Measurements from ENCODE around the gene KCNE1.
"Not testable (repeated sequence)": the region's sequence is repeated elsewhere in the genome, so short reads cannot be mapped to it uniquely, and the experiment has no call there.

Gene KCNE1

DNA sequence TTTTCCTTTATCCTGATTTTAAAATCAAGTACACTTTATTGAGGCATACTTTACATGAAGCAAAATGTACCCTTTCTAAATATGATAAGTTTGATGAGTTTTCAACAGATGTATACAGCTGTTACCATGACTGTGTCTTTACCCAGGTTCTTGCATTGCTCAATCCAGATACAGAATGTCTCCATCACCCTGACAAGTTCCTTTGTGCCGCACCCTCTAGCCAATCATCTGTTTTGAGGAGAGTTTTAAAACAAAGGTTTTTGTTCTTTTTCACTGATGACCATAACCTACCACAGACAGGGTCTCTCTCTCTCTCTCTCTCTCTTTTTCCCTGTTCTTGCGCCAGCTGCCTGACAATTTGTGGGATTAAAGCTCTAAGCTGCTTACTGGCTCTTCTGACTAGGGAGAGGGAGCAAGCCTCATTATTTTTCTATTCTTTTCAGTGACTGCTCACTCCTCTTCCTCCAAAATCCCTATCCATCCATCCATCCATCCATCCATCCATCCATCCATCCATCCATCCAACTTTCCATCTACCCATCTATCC, 1.2 kb upstream of the KCNE1 start:
- no peak for DNase-seq (ENCODE audit: low spot score)

GRCh38 chr21:34511181-34511580, 829 bp downstream of the KCNE1 start:
- no peak for DNase-seq (ENCODE audit: low spot score)

DNA sequence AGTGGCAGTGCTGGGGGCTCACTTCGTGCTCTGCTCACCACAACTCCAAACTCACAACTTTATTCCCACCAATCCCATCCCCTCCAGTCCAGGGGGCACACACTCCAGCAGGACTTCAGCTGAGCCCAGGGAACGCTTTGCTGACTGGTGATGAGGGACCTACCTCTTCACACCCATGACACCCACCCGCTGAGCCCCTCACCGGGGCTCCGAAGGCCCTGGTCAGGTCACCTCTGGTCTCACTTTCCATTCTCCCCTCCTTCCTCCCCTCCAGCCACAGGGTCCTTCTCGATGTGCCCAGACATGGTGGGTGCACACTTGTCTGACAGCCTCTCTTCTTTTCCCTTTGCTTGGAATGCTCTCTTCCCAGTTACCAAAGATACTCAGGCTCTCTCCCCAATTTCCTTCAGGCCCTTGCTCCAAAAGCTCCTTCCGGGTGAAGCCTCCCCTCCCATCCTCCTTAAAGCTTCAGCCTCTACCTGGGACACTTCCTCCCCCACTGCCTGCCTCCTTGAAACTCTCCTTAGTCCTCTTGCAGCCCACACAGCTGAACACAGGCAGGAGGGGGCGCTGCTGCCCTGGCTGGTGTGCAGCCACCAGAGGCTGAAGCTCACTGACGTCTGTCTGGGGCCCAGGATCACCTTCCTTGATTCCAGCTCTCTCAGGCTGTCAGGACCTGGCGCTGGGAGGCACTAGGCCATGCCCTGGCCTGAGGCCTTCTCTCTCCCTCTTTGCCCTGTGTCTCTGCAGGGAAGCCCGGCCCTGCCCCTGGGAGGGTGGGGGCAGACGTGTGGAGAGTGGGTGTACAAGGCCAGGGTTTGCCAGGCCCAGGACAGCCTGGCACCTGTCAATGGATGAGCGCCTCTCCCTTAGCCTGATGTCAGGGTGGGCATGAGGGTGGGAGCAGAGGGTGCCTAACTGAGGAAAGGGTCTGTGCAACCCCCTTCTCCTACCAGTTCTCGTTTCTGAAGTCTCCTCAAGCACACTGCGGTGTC, 1.6 kb downstream of the KCNE1 start:
- no peak for DNase-seq (ENCODE audit: low spot score)

DNA sequence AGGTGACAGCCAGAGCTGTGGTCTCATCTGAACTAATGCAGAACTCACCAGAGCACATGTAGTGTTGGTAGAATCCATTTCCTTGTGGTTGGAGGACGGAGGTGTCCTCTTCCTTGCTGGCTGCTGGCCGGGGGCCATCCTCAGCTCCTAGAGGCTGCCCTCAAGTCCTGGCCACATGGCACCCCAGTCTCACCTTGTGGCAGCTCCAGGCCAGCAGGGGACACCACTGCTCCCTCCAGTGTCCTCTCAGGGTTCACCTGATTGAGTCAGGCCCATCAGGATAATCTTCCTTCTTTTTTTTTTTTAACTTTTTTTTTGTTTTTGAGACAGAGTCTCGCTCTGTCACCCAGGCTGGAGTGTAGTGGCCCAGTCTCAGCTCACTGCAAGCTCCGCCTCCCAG, 2.9 kb downstream of the KCNE1 start:
- DNase-seq (ENCODE audit: low spot score), result no peak

GRCh38 chr21:34504595-34504994, 7.4 kb downstream of the KCNE1 start:
- DNase-seq (ENCODE audit: low spot score), result no peak

DNA sequence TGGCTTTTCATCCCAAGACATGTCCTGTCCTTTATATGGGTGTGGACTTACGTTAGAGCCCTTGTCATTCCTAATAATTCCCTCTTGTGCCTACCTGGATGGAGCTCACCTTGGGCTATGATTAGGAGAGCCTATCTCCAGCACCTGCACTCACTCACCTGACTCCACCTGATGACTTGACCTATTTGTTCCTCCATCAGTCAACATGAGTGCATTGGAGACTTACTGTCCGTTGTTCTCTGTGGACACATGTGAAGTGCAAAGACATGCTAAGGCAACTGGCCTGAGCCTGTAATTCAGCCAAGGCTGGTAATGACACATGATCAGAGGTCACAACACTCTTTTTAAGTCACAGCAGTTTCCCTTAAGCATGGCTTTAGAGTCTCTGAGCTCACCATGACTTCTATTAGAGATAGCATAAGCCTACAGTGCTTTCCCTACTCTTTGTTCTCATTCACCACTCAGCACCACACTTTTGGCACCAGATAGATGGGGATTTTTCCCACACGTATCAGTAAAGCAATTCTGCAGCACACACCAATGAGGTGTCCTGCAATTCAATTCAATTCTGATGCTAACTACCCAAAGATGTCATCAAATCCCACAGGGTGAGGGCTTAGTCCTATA, 9.4 kb downstream of the KCNE1 start:
- DNase-seq (ENCODE audit: low spot score), result no peak

DNA sequence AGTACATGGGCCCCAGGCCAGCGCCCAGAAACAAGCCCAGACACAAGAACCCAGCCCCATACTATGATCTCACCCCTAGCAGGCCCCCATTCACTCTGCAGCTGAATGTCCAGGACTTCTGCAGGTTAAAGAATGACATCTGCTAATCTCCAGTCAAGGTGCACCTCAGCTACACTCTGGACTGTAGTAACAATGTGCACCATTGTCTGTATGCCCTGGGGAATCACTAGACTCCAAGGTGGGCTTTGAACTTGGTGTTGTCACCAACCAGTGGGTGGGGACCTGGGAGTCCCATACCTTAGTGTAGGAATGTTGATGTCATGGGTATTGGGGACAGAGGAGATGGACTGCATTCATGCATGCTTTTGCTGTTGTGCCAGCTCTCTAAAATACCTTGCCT, 10.3 kb downstream of the KCNE1 start:
- no peak for DNase-seq (ENCODE audit: low spot score)

DNA sequence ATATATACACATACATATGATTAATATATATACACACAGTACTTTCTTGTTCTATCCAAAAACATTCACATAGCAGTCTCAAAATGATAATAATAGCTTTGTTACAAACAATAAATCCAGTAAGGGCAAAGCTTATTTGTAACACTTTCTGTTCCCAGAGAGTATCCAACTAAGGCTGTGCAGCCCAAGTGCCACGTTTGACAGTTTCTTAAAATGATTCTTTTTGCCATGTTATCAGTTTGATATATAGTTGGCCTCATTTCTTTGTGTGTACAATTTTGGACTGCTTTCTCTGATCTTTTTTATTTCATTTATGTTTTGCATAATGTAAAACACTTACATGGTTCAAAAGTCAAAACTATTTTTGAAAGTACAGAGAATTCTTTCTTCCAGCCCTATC, 11.8 kb downstream of the KCNE1 start:
- DNase-seq (ENCODE audit: low spot score), result no peak

DNA sequence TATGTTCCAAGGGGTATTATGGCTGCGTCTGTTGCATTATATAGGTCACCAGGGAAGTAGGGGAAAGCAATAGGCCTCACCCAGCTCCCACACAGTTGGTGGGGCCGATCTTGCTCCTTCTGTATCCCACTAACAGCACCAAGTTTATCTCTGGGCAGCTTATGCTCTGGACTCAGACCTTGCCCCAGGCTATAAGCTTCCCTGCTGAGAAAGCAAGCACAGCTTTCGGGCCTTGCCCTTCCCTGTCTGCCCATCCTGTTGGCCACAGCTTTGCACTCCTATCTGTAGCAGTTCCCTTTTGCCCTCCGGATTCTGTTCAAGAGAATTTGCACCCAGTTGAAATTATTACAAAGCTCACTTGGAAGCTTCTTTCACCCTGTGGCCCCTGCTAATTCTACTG, 12.9 kb downstream of the KCNE1 start:
- no peak for DNase-seq (ENCODE audit: low spot score)

DNA sequence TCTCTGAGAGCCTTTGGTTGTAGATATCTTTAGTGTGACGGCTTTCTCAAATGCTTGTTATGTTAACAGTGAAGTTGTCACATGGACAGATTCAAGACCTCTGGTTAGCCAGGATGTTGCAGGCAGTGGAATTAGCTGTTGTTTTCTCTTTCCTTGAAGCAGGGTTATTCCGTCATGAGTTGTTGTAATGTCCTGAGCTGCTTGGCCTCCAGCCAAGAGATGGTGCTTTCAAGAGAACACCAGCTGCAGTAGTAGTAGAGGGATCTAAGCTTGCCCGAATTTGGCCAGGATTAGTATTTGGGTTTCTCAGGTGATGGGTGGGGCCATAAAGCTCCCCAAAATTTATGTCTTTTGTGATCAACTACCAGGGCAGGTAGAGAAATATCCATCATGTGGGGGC, 13.4 kb downstream of the KCNE1 start:
- DNase-seq (ENCODE audit: low spot score), result no peak

DNA sequence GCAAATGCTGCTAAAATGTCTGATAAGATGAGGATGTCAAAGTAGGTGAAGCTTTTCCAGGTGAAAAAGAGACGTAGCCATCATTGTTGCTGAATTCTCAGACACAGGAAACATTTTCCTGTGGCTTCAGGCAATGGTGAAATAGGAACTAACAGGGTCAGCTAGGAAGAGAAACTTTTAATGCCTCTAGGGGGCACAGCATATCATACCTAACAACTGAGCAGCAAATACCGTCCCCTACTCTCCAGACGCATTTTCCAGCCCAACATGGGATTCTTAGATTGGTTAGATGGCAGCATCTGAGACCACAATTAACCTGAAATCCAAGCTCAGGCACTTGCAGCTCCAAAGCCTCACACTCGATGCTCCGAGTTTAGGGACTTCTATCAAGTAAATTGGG, 28.2 kb downstream of the KCNE1 start:
- DNase-seq (ENCODE audit: low spot score), result not testable (repeated sequence)

DNA sequence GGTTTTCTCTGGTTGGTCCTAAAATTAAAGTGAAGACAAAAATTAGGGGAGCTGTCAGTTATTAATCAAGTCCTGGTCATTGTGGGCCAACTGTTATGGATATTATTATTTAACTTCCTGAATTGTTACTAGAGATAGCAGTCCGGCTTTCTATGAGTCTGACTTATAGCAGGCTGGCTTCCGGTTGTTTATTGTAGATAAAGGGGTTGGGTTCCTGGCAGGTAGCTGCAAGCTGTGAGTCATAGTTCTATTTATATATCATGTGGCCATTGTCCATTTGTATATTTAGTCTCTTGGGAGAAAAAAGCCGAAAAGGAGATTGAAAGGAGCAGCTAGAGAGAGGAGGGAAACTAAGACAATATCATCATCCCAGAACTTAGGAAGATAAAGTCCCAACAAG, 28.6 kb downstream of the KCNE1 start:
- not testable (repeated sequence) for DNase-seq (ENCODE audit: low spot score)

DNA sequence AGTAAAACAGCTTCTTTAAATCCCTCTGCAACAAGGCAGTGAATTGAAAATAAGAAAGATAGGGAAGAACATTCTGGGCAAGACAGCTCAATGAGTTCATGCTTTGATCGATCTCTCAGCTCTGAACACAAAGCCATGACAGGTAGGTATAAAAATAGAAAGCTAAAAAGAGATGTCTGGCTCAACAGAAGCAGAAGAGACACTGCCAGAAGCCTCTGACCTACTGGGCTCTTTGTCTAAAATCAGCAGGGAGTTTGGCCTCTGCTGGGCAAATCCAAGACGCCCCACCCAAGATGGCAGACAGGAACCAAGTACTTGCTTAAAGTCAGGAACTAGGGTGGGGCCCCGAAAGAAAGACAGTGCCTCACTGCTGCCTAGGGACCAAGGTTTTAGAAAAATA, 44.7 kb downstream of the KCNE1 start:
- not testable (repeated sequence) for DNase-seq (ENCODE audit: low spot score)

- not testable (repeated sequence) for DNase-seq (ENCODE audit: low spot score)
Observed at GRCh38 chr21:34459426-34459825, 52.6 kb downstream of the KCNE1 start.

DNA sequence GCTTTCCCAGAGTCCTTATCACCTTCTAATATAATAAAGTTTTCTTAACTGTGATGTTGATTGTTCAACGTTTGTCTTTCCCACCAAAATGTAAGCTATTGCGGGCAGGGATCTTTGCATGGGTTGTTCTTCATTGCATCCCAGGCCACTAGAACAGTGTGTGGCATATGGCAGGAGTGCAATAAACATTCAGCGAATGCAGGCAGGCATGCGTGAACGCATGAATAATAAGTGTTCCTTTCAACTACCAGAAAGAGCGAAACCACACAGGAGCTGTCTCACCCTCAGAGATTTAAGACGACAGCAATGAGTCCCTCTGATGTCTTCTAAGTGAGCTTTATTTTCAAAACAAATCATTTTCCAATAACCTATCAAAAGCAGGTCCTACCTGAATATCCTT, 53.7 kb downstream of the KCNE1 start:
- not testable (repeated sequence) for DNase-seq (ENCODE audit: low spot score)

GRCh38 chr21:34456180-34456579, 55.8 kb downstream of the KCNE1 start:
- DNase-seq (ENCODE audit: low spot score), result not testable (repeated sequence)

GRCh38 chr21:34455628-34456027, 56.4 kb downstream of the KCNE1 start:
- not testable (repeated sequence) for DNase-seq (ENCODE audit: low spot score)

GRCh38 chr21:34447018-34447417, 65.0 kb downstream of the KCNE1 start:
- not testable (repeated sequence) for DNase-seq (ENCODE audit: low spot score)

GRCh38 chr21:34443486-34443885, 68.5 kb downstream of the KCNE1 start:
- not testable (repeated sequence) for DNase-seq (ENCODE audit: low spot score)

DNA sequence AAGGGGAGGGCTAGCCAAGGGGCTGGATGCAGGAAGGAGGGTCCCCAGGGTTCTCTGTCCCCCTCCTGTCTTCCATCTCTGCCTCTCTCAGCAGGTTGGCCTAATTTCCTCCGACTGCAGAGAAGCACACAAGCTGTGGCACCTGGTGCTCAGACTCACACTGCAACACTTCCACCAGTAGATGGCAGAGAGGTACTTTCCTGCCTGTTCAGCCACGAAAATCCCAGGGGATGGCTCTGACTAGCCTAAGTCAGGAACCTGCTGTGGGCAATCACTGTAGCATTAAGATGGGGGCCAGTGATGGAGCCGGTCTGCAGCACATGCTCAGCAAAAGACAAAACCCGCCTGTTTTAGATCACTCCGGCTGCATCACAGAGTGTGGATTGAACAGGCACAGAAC, 82.3 kb downstream of the KCNE1 start:
- DNase-seq (ENCODE audit: low spot score), result not testable (repeated sequence)

- DNase-seq (ENCODE audit: low spot score), result not testable (repeated sequence)
Observed at GRCh38 chr21:34428441-34428840, 83.6 kb downstream of the KCNE1 start.

GRCh38 chr21:34427339-34427738, 84.7 kb downstream of the KCNE1 start:
- not testable (repeated sequence) for DNase-seq (ENCODE audit: low spot score)
